GM21786 (cell line): Measurements from ENCODE around the gene ZNF408.

Source experiments
- ATAC-seq: cut with Tn5 transposase; IDR thresholded peaks from one replicate; pipeline ENCODE4 v1.9.1; 2021; ENCODE audit not compliant: unreplicated experiment

ZNF408 gene

DNA sequence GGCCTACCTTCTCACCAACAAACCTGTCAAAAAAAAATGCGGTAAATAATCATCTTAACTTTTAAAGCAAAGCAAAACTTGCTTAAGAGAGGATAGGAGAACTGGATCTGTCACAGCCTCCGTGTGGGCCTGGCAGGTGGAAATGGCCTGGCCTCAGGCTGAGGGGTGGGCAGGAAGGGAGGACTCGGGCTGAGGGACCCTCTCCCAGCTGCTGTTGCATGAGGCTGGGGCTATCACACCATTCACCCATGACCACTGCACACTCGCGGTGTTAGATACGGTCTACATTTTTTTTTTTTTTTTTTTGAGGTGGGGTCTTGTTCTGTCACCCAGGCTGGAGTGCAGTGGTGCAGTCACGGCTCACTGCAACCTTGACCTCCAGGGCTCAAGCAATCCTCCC is 24.9 kb upstream of the ZNF408 start:
- ATAC-seq = no peak

DNA sequence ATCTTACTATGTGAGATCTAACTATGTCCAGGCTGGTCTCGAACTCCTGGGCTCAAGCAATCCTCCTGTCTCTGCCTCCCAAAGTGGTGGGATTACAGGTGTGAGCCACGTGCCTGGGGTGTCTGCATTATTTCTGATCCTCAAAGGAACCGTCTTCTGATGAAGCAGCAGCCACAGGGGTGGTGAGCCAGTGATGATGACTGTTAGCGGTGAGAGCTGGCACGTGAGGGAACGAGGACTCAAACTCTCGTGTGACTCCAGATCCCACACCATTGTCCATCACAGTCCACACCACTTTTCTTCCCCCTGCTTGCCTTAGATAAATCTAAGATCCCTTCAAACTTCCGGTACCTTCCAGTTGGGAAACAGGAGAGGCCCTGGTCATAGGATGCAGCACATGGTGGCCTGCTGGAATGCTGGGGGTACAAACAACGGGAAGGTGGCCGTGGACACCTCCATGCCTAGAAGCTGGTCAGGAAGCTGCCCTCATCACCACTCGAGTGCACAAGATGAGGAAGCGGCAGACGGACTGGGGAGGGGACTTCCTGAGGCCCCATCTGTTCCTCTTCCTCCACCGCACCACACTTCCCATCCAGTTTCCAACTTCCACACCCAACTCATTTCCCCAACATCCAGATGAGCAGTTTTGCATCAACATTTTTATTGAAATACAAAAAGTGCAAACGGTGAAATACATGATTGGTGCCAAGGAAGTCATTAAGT is 24.2 kb upstream of the ZNF408 start:
- no peak for ATAC-seq

DNA sequence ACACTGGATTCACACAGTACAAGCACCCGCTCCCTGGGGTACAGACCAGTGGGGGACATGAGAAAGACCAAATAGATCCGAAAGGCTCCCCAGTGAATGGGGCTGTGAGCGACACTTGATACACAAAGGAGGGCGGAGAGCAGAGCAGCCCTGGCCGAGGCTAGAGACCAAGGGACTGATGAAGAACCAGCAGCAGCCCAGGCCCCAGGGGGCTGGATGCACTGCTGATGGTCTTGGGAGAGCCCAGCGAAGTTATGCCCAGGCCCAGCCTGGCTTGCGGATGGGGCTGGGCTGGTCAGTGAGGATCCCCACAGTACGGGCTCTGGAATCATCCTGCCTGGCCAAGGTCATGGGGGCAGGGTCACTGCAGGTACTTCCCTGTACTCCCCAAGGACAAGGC is 23.7 kb upstream of the ZNF408 start:
- no peak for ATAC-seq

DNA sequence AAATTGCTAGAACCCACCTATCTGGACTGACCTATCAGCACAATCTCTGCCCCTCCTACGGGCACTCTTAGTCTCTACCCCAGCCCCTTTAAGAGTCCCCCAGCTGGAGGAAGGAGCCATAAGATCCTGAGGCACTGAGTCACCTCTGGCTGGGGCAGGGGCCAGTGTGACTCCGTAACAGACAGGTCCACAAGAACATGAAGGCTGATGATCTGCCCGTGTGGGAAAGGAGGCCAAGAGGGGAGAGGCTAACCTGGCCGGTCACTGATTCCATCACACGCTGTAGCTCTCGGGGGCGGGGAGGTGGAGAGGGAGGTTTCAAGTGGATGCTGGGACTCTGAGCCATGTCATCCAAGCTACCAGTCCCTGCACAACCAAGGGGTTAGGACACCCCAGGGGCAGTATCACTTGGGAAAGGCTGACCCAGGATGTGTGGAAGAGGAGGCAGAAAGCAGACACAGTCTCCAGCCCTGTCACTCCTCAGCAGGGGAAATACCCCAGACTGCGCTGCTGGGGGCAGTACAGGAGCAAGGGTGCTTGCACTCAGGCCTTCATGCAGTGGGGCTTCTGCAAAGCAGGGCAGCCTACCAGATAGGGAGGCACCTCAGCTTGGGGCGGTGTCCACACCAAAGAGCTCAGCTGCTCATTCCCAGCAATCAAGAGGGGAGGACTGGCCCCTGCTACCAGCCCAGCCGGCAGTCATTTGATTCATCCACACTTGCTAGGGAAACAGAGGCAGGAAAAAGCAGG is 22.7 kb upstream of the ZNF408 start:
- no peak for ATAC-seq

DNA sequence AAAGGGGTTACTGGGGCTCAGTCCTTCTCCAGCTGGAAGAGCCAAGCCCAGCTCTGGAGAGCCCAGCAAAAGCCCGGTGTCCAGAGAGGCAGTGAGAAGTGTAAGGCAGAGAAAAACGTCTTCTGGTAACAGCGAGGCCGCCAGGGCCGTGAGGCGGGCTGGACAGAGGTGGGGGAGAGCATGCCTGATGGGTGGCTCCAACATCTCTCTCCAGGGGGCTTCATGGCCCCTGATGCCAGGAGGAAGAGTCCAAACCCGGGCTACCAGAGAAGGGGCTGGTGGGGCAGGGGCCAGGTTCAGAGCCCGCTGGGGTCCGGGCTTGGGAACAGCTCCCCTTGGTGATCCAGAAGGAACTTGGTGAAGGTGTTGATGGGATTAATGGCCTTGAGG is 22.1 kb upstream of the ZNF408 start:
- ATAC-seq = no peak

DNA sequence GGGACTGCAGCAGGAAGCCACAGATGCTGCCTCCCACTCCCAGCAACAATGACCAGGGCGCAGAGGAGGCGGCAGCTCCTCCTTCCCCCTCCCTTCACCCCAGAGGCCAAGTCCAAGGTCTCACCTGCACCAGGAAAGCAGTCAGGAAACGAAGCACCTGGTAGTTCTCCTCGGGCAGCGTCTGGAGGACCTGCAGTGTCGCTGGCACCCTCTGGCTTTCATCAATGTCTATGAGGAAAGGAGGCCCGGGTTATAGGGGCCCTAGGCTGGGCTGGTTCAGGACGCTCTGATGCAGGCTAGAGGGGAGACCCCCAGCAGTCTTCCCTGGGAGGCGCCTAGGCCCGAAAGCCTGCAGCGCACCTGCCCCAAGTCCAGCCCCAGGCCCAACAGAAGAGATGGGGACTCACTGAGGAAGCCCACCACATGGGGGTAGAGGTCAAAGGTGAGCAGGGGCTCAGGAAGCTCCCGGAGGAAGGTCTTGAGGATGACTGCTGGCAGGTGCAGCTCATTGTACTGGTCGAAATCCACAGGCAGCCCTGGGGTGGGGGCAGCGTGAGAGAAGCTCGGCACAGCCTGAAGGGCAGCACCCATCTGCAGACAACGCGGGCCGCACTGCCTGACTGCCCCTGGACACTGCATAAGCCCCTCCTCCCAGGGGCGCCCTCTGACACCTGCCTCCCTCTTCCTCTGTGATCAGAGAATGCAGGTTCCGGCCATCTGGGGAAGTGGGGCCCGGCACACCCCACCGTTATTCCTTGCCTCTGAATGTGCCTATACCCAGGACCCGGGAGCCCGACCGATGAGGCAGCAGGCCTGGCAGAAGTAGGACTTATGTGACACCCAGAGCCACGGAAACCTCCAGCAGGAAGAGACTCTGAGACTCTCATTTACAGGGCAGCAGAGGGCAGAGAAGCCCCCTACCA is 21.3 kb upstream of the ZNF408 start:
- no peak for ATAC-seq

DNA sequence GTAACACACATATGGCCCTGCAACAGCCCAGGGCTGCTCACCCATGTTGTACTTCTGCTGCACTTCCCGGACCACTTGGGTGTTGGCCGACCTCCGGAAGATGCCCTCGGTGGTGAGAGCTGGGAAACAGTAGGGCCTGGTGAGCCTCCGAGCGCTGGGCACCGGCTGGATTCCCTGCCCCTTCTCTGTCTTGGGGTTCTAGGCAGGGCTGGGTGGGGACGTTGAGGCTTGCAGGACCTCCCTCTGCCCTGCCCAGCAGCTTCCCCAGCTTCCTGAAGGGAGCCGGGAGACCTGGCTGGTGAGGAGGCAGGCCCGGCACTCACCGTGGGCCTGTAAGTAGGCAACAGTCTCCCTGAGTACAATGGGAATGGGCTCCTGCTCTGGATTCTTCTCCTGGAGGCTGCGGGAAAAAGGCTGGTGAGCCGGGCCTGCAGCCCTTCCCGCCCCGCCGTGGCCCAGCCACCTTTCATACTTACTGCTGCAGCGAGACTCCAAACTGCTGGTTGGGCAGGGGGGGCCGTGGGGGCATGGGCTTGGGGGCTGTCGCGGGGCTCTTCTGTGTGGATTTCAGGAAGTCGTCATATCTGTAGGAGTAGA is 20.6 kb upstream of the ZNF408 start:
- no peak for ATAC-seq

DNA sequence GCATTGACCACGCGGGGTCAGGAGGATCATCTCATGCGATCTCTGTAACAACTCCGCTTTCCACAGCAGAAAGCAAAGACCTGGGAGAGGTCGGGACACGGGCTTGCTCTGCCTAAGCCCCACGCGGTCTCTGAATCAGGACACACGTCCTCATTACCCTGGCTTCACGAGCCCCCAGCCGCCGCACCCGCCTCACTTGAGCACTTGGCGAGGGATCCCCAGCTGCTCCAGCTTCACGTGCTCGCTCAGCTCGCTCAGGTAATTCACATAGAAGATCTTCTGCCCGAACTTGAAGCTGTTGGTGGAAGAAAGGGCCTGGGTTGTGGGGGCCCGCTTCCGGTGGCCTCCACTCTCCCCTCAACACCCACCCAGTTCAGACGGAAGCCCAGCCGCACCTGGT is 20.0 kb upstream of the ZNF408 start:
- ATAC-seq = no peak

DNA sequence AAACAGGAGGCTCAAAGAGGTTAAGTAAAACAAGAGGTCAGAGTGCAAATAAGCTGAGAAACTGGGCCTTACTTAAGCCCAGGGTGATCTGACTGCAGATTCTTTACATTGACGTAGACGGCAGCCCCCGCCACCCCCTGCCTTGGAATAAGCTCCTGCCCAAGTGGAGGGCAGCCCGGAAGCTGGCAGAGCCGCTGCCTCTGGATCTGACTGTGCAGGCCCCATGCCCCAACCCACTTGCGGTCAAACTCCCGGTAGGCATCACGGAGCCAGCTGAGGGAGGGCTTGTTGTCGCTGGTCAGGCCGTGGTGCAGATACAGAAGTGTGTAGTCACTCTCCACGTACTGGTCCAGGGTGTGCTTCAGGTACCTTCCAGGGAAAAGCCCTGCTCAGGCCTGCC is 19.0 kb upstream of the ZNF408 start:
- no peak for ATAC-seq

DNA sequence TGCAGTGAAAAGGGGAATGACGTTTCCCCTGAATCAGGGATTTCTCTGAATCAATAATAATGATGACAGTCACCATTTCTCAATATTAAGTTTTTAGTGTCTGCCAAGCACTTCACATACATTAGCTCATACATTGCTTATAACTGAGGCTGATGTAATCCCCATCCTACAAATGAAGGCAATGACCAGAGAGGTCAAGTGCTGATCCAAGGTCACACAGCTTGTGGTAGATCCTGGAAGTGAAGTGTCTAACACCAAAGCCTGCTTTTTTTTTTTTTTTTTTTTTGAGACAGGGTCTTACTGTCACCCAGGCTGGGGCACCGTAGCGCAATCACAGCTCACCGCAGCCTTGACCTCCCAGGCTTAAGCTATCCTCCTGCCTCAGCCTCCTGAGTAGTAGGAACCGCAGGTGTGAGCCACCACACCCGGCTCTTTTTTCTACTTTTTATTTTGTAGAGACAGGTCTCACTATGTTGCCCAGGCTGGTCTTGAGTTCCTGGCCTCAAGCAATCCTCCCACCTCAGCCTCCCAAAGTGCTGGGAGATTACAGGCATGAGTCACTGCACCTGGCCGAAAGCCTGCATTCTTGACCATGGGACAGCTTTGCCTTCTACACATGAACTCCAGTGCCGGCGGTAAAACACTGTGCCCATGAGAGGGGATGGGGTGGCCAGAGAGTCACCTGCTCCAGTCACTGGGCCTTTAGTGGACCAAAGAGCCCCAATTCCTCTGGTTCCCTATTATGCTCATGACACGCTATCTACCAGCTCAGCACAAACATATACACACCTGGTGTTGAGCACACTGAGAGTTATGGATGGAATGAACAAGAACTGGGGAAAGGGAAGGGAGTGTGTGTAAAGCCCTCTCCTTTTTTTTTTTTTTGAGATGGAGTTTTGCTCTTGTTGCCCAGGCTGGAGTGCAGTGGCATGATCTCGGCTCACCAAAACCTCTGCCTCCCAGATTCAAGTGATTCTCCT is 17.8 kb upstream of the ZNF408 start:
- ATAC-seq = no peak

DNA sequence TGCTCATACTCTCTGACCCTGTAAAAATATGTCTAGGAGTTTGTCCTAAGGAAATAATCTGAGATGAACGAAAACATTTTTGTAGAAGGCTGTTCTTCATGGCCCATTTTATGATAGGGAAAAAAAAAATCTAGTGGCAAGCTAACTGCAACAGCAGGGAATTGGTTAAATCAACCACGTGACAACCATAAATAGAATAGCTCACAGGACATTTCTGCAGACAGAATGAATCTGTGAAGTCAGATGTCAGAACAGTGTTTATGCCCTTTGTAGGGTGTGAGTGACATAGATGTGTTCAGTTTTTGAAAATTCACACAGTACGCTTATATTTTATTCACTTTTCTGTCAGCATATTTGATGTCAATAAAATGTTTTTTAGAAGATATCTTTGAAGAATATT is 16.5 kb upstream of the ZNF408 start:
- ATAC-seq = no peak

DNA sequence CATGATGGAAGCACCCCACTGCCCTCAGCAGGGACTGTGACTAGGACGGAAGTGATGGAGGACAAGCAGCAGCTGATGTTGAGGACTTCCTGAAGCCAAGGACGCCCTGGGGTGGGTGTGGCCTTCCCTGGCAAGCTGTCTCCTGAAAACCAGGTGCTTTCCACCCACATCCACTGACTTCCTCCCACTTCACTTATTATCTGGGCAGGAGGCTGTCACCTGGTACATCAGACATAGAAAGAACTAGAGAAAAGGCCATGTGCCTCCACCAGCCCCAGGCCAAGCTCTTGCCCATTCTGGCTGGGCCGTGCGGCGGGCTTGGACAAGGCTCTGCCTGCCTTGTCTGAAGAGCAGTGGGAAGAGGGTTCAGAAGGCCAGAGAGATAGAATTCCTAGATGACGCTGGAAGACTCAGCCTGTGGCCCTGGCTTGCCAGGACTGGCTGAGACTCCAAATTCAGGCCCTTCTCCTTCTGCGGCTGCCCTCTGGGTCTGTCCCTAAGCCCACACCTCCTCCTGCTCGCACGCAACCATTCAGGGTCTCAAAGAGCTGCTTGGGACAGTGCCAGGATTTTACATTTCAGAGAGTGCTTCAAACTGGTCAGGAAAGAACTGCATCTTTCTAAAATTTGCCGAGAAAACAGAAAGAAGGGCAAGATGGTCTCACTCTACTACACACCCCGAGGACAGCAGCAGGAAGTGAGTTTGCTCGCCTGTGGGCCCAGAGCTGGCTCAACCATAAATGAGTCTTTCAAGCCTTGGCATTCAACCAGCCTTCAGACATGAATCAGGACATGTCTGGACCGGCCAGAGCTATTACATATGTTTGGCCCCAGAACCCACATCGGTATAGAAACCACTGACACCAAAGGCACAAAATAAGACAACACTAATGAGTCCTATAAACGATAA is 13.7 kb upstream of the ZNF408 start:
- no peak for ATAC-seq

DNA sequence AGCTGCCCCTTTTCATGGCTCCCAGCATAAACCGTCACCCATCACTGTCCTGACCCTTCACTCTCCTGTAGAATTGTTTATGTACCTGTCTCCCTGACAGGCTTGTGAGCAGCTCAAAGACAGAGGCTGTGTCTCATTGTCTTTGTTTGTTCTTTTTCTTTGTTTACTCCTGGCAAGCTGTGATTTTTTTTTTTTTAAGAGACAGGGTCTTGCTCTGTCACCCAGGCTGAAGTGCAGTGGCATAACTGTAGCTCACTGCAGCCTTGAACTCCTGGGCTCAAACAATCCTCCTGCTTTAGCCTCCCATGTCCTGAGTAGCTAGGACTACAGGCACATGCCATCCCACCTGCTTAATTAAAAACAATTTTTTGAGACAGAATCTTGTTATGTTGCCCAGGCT is 10.1 kb upstream of the ZNF408 start:
- ATAC-seq = no peak

DNA sequence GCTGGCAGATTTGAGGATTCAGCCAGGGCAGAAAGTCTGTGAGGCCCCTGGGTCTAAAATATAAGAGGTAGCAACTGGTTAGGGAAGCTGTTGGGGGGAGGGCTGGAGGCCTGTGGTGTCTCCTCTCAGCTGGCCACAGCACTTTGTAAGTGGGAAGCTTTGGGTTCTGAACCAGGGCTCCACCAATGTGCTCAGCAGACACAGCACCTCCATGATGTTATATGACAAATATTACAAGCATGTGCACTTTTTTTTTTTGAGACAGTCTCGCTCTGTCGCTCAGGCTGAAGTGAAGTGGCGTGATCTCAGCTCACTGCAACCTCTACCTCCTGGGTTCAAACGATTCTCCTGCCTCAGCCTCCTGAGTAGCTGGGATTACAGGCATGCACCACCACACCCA is 8.4 kb upstream of the ZNF408 start:
- no peak for ATAC-seq

DNA sequence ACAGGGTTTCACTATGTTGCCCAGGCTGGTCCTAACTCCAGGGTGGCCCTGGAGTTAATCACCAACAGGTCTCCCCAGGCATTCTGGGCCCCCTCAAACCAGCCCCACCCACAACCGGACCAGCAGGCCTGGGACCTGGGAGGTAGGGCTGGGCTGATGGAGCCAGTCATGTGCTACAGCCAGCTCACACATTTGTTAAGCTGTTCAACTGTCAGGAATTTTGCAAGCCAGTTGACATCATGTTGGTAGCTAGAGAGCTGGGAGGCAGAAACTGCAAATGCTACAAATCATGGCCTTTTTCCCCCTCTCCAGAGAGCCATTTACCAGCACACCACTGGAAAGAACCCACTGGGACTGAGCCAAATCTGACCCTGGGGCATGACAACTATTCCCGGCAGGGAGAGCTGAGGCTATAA is 7.2 kb upstream of the ZNF408 start:
- no peak for ATAC-seq

DNA sequence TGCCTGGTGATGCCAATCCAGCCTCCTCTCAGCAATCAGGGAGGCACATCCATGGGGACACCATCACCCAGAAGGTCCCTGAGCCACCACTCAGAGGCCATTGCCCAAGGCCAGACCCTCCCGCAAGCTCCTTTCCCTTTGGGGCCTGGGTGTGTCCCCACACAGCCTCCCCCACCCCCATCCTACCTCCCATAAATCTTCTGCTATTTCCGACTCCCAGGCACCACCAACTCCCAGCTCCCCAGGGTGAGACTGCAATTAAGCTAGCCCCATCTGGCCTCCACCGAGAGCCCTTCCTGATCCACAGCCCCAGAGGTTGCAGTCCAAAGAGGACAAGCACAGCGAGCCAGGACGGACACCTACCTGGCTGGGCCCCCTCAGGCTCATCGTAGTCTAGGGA is 6.8 kb upstream of the ZNF408 start:
- no peak for ATAC-seq

DNA sequence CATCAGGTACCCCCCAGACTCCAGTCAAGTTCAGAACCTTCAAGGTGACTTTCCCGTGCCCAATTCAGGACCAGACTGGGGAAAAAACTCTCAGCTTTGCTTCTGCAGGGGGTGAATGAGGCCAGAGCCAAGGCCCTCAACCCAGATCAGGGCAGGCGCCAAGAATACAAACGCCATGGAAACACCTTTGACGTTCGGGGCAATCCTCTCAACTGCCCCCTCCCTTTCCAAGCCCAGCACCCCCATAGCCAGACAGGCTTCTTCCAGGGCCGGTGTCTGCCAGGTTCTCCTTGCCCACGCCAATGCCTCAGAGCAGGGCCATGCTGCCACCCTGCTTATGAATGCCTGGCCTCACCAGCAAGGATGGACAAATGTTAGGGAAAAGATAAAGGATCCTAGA is 6.2 kb upstream of the ZNF408 start:
- no peak for ATAC-seq

DNA sequence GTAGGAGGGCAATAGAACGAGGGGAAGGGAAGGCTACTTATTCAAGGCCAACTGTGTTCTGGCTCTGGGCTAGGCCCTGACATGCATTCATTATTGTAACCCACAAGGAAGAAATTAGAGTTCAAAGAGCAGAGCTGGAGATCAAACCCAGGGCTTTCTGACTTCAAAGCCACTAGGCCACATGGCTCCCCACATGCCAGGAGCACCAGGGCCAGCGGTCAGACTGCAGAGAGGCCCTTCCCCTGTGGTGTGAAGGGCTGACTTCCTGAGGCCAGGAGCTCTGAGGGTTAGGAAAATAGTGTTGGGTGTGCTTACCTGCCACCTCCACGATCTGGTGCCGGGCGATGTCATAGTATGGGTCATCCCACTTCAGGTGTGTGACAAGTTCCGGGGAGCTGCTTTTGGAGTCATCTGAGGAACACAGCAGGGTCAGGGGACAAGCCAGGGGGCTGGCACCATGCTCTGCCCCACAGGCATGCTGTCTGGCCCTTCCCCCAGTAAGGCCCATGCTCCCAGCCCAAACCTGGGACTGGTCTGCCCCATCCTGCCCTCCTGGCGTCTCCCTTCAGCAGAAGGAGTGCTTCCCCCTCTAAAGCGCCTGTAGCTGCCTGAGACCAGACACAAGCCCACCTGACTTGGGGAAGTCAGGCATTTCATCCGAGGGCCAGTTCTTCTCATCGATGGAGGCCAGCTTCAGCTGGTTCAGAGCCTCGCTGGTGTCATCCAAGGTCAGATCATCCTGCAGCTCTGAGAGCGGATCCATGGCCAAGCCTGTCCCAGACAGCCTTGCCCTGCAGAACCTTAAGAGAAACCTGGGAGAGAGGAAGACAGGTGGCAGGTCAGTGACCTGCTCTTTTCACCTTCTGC is 5.3 kb upstream of the ZNF408 start:
- ATAC-seq = no peak
